Stimulated activated CD4-positive, alpha-beta T cell treated with anti-CD3 and anti-CD28 coated beads, Interleukin-15, amount 100 ng/mL, for 48 hours (primary cell): Measurements from ENCODE around the gene AKNA.

Experiments used
- DNase-seq, 2 donors: peaks; one replicate each; pipeline ENCODE4 v3.0.0-alpha.2; 2020; ENCODE audit warnings: low read depth in 2 of 2

The AKNA gene, protein sequence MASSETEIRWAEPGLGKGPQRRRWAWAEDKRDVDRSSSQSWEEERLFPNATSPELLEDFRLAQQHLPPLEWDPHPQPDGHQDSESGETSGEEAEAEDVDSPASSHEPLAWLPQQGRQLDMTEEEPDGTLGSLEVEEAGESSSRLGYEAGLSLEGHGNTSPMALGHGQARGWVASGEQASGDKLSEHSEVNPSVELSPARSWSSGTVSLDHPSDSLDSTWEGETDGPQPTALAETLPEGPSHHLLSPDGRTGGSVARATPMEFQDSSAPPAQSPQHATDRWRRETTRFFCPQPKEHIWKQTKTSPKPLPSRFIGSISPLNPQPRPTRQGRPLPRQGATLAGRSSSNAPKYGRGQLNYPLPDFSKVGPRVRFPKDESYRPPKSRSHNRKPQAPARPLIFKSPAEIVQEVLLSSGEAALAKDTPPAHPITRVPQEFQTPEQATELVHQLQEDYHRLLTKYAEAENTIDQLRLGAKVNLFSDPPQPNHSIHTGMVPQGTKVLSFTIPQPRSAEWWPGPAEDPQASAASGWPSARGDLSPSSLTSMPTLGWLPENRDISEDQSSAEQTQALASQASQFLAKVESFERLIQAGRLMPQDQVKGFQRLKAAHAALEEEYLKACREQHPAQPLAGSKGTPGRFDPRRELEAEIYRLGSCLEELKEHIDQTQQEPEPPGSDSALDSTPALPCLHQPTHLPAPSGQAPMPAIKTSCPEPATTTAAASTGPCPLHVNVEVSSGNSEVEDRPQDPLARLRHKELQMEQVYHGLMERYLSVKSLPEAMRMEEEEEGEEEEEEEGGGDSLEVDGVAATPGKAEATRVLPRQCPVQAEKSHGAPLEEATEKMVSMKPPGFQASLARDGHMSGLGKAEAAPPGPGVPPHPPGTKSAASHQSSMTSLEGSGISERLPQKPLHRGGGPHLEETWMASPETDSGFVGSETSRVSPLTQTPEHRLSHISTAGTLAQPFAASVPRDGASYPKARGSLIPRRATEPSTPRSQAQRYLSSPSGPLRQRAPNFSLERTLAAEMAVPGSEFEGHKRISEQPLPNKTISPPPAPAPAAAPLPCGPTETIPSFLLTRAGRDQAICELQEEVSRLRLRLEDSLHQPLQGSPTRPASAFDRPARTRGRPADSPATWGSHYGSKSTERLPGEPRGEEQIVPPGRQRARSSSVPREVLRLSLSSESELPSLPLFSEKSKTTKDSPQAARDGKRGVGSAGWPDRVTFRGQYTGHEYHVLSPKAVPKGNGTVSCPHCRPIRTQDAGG (N-terminal part only)

DNA sequence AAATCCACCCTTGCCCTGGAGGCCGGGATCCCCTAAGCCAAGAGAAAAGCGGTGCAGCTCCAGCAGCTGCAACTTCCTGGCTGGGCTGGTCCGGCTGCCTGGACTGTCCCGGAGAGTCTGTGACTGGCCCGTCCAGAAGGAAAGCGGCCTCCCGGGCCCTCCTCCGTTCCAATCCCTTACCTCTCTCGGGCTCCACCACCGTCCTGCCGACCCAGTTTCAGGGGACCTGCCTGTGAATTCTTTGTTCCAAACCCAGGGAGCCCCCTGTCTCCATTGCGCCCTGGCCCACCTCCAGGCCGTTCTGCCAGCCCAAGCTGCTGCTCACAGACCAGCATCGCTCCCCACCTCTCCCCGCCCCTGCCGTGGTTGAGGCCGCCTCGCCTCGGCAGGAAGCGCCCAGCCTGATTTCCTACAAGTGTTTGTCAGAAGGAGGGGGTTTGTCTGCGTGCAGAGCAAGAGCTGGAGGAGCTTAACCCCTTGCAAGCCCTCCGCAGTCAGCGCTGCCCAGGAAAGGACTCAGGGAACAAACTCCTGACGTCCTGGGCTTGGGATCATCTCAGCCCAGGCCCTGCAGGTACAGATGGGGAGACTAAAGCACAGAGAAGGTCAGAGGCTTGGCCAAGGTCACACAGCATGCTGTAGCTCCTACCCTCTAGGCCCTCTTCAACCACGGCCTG is at the start of gene AKNA:
TSS of gene AKNA (minus strand) at position 303 of the 677 bp plus-strand sequence. CDS start 6,649 bp downstream, outside the sequence.
- peak; percentile 70 to 74 for DNase-seq

DNA sequence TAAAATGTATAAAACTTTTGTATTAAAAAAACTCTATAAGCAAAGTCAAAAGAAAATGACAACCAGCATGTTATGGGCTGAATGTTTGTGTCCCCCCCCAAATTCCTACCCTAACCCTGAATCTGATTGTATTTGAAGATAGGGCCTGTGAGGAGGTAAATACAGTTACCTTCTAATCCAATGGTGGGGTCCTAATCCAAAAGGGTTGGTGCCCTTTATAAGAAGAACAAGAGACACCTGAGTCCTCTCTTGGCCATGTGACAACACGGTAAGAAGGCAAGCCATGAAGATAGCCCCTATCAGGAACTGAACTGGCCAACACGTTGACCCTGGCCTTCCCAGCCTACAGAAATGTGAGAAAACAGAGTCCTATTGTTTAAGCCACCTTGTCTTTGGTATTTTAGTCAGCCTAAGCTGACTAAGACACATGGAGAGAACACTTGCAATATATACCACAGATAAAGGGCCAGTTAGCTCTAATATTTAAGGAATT is 49.7 kb upstream of the AKNA start:
- no peak for DNase-seq

- DNase-seq: no peak
These were observed 47.1 kb upstream of the AKNA start for GRCh38 chr9:114434878-114435311.

GRCh38 chr9:114433720-114434255 is 46.0 kb upstream of the AKNA start:
- DNase-seq: no peak

DNA sequence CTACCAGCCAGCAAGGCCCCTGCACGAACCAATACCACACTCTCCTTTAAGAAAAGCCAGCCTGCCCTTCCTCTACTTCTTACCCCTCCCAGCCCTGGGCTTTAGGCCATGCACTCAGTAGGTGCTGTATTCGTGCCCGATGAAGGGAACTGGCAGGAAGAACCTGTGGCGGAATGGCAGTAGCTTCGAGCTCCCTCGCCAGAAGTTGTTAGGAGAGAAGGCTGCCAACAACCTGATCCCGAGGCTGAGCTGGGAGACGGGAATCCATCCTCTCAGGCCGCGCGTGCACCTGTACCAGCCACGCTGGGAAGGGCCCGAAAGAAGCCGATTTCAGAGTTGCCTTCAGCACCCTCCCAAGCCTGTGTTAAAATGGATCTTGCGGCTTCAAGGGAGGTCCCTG is 45.3 kb upstream of the AKNA start:
- no peak for DNase-seq

DNA sequence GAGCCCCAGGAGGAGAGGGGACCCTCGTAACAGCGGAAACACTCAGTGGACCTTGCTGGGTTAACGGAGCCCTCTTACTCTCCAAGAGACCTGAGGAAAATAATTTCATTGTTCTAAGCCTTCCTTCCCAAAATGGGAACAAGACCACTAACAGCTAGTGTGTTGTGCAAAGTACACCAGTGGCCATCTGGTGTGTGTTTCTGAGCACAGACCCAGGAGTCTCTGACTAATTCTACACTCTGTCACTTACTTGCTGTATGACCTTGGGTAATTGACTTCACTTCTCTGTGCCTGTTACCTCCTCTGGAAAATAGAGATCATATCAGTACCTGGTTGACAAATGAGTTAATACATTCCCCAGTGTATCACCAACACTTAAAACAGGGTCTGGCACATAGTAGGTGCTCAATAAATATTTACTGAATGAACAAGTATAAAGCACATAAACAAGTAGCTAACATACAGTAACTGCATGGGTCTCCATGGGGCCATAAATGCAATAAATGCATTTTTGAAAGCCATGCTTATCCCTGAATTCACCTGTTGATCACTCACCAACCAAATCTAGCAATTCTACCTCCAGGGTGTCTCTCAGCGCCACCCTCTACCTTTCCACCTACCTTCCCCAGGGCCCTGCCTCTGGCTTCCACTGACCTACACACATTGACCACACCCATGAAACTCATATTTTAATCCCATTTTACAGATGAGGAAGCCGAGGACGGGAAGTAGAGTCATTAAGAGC is 44.7 kb upstream of the AKNA start:
- no peak for DNase-seq

- no peak for DNase-seq
These were observed 44.0 kb upstream of the AKNA start for GRCh38 chr9:114431770-114432169.

GRCh38 chr9:114431003-114431402 is 43.2 kb upstream of the AKNA start:
- DNase-seq: no peak

- DNase-seq: no peak
These were observed 42.7 kb upstream of the AKNA start for GRCh38 chr9:114430457-114430856.

DNA sequence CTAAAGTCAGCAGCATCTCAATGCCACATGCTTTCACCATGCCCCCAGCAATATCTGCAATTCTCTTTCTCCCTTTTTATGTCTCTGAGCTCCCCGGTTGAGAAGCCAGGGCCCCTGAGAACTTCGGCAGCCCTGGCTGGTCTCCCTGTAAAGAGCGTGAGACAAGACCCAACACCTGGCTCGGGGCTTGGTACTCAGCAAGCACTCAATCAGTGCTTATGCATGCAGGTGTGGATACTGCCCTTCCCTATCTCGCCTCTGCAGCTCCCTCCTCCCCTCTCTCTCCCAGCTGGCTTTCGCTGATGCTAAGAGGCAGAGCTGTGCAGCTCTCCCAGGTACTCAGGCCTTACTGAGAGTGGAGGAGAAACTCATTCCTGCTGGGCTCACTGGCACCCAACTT is 41.7 kb upstream of the AKNA start:
- no peak for DNase-seq

DNA sequence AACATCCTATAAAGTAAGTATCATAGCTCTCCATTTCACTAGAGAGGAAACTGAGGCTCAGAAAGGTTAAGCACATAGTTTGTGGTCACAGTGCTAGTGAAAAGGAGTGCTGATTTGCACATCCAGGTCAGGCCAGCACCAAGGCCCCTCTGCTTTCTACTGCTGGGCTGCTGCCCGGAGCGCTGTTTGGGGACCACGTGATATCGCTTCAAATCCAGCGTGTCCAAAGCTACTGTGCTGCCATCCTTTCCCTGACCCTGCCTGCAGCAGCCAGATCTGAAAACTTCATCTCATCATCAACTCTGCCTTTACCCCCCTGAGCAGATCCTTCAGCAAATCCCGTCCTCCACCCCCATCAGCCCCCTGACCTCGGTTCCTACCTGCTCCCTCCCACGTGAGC is 40.7 kb upstream of the AKNA start:
- DNase-seq: no peak

- DNase-seq: no peak
These were observed 39.9 kb upstream of the AKNA start for GRCh38 chr9:114427644-114428043.

- no peak for DNase-seq
These were observed 38.5 kb upstream of the AKNA start for GRCh38 chr9:114426046-114426948.

- DNase-seq: no peak
These were observed 37.3 kb upstream of the AKNA start for GRCh38 chr9:114425126-114425525.

GRCh38 chr9:114424126-114424525 is 36.3 kb upstream of the AKNA start:
- DNase-seq: no peak

GRCh38 chr9:114423181-114423580 is 35.4 kb upstream of the AKNA start:
- DNase-seq: no peak

- no peak for DNase-seq
These were observed 33.4 kb upstream of the AKNA start for GRCh38 chr9:114421147-114421546.

DNA sequence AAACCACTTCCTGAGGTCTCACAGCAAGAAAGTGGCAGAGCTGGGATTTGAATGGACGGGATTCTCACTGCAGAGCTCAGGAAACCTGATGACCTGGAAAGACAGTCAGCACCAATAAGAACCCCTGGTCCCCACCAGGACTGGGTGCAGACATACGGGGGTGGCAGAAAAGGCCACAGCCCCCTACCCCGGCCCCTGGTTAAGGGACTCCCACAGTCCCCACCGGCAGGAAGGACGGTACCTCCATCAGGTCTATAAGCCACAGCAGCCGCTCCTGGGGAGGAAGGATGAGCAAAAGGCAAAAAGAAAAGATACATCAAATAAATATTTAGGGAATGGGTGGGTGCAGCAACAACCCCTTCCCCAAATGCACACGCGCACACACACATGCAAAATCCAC is 32.0 kb upstream of the AKNA start:
- DNase-seq: no peak

DNA sequence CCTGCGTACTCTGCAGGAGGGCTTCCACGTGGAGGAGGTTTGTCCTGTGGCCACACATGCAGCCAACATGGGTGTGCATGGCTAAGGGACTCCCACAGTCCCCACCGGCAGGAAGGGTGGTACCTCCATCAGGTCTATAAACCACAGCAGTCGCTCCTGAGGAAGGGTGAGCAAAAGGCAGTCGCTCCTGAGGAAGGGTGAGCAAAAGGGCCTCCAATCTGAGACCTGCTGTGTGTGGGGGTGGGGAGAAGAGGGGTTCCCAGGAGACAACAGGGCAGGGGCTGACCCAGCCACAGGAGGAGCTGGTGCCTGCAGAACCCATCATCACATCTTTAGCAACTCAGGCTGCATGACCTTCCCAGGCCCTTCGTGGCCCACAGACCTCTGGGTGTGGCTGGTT is 30.3 kb upstream of the AKNA start:
- DNase-seq: no peak
